ENCODE results near the gene MRTFA.

The MRTFA gene

GRCh38 chr22:40482886-40483285, 153.6 kb downstream of the MRTFA start:
- DNase-seq, result no peak

GRCh38 chr22:40482391-40482790, 154.1 kb downstream of the MRTFA start:
- no peak for DNase-seq

GRCh38 chr22:40480996-40481395, 155.5 kb downstream of the MRTFA start:
- no peak for DNase-seq

GRCh38 chr22:40479887-40480538, 156.5 kb downstream of the MRTFA start:
- no peak for DNase-seq

- no peak for DNase-seq
These were observed 157.3 kb downstream of the MRTFA start for GRCh38 chr22:40479126-40479800.

- no peak for DNase-seq
These were observed 158.0 kb downstream of the MRTFA start for GRCh38 chr22:40478338-40479125.

GRCh38 chr22:40477683-40478337, 158.7 kb downstream of the MRTFA start:
- no peak for DNase-seq

GRCh38 chr22:40476341-40476740, 160.2 kb downstream of the MRTFA start:
- DNase-seq, result no peak

- DNase-seq, result no peak
These were observed 162.8 kb downstream of the MRTFA start for GRCh38 chr22:40473703-40474102.

GRCh38 chr22:40472579-40472978, 163.9 kb downstream of the MRTFA start:
- no peak for DNase-seq

GRCh38 chr22:40472051-40472450, 164.5 kb downstream of the MRTFA start:
- DNase-seq, result no peak

- no peak for DNase-seq
These were observed 167.3 kb downstream of the MRTFA start for GRCh38 chr22:40469181-40469580.

GRCh38 chr22:40468616-40469015, 167.9 kb downstream of the MRTFA start:
- no peak for DNase-seq

- DNase-seq, result no peak
These were observed 169.5 kb downstream of the MRTFA start for GRCh38 chr22:40466976-40467375.

- no peak for DNase-seq
These were observed 172.8 kb downstream of the MRTFA start for GRCh38 chr22:40463683-40464082.

- no peak for DNase-seq
These were observed 173.4 kb downstream of the MRTFA start for GRCh38 chr22:40463017-40463631.

GRCh38 chr22:40462195-40462984, 174.1 kb downstream of the MRTFA start:
- no peak for DNase-seq

- no peak for DNase-seq
These were observed 182.8 kb downstream of the MRTFA start for GRCh38 chr22:40453671-40454070.

- no peak for DNase-seq
These were observed 183.6 kb downstream of the MRTFA start for GRCh38 chr22:40452730-40453487.

GRCh38 chr22:40451210-40451609, 185.3 kb downstream of the MRTFA start:
- no peak for DNase-seq

- DNase-seq, result no peak
These were observed 185.9 kb downstream of the MRTFA start for GRCh38 chr22:40450616-40451015.
